DMS114 treated with DMSO at 0.1 percent for 48 hours (cell line): ENCODE data around the gene CKAP2L.
A peak's percentile ranks its signal among the peaks of the same experiment; 100 is the strongest.
"Not testable (repeated sequence)": the region's sequence is repeated elsewhere in the genome, so short reads cannot be mapped to it uniquely, and the experiment has no call there.

Experiments
- DNase-seq: peaks from one replicate; lab custom pipeline; 2025; ENCODE audit not compliant: unreplicated experiment; lab: John Stamatoyannopoulos, UW

CKAP2L gene

DNA sequence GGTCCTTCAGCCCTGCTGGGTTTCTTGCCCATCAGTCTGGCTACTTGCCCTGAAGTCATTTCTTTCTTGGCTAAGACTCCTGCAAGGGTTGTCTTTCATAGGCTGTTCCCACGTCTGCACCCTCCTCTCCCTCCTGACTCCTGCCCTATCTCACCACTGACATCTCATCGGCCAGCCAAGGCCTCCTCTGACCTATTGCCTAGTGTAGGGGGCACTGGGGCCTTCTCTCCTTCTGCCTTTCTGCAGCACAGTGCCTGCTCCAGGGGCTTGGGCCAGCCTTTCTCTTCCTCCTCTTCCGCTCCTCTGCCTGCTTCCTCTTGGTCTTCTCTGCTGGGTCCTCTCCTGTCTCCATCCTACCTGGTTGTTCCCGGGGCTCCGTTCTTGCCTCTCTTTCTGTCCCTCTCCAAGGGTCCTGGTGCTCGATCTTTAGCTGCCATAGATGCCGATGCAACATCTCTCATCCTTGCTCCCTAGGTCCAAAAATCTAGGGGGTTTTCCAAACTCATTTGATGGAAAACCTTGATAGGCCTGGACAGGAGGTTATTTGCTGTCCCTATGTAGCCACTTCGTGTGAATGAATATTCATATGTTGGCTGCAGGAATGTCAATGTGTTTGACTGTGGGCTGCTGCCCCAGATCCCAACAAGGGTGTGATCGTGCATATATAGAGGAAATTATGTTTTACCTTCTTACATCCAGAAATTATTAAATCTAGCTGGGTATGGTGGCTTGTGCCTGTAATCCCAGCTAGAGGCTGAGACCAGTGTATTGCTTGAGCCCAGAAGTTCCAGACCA is 53.3 kb downstream of the CKAP2L start:
- DNase-seq: no peak

GRCh38 chr2:112709703-112710102 is 54.7 kb downstream of the CKAP2L start:
- no peak for DNase-seq

DNA sequence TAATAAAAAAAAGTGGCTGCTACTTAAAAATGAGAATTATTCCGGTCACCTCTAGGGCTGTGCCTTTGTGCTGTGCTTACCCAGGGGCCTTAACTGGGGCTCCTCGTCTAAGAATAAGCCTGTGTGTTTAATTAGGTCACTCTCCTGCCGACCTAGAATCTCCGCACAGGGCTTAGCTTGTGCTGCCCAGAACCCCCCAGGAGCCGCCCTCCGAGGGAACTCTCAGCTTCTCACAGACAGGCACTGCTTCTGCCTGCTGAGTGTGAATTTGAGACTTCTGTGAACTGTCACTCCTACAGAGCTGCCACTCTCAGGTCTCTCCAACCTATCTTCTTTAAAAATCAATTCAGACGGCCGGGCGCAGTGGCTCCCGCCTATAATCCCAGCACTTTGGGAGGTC is 55.4 kb downstream of the CKAP2L start:
- DNase-seq: no peak

- DNase-seq: not testable (repeated sequence)
Observed at GRCh38 chr2:112706947-112707346, 57.5 kb downstream of the CKAP2L start.

DNA sequence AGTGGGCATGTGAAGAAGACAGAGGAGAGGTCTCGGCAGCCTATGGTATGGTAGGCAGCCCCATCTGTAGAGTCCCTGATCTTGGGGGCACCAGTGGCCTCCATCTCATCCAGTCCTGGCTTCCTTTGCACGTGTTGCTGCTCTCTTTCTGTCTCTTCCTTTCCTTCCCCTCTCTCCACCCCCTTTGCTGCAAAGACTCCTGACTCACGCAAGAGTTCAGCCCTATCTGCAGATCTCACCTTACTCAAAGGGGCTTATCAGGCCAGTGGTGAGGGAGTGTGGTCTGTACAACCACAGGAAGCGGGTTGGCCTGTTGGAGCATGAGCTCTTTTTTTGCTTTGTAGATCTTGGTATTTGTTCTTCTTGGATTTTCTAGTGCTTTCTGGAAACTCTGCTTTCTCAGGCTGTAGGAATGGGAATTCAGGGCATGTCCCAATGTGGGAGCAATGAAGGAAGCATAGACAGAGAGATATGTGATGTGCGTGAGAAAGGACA is 58.2 kb downstream of the CKAP2L start:
- no peak for DNase-seq

GRCh38 chr2:112705575-112705974 is 58.8 kb downstream of the CKAP2L start:
- no peak for DNase-seq

DNA sequence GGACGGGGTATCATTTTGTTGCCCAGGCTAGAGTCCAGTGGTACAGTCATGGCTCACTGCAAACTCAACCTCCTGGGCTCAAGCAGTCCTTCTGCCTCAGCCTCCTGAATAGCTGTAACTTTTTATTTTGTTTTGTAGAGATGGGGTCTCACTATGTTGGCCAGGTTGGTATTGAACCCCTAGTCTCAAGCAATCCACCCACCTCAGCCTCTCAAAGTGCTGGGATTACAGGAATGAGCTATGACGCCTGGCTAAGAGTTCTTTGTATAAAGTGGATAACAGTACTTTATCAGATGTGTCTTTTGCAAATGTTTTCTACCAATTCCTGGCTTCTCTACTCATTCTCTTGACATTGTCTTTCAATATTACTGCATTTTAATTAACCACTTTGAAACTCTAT is 60.7 kb downstream of the CKAP2L start:
- DNase-seq: no peak

DNA sequence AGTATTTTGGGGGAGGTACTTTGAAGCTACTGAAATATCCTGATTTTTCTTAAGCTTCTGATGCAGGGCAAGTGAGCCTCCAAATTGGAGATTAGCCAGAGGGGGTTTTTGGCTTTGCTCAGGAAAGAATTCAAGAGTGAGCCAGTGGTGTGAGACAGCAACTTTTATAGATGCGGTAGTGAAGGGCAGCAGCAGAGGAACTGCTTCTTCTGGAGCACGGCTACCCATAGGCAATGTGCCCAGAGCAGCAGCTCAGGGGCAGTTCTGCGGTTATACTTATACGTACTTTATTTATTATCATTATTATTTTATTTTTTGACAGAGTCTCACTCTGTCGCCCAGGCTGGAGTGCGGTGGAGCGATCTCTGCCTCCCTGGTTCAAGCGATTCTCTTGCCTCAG is 63.4 kb downstream of the CKAP2L start:
- DNase-seq: no peak

- no peak for DNase-seq
Observed at GRCh38 chr2:112699984-112700667, 64.3 kb downstream of the CKAP2L start.

GRCh38 chr2:112698834-112699515 is 65.4 kb downstream of the CKAP2L start:
- no peak for DNase-seq

DNA sequence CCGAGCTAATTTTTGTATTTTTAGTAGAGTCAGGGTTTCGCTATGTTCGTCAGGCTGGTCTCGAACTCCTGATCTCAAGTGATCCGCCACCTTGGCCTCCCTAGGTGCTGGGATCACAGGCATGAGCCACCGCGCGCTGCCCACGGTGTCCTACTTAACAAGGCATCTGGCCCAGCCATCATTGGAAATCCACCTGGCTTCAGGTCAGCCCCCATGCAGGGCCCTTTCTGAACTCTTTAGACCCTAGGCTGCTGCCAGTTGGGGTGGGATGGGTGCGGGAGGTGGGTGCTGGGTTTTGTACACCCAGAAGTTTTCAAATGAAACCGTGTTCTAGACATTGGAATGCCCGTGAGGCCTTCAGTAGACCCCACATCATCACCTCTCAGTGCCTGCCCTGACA is 70.2 kb downstream of the CKAP2L start:
- no peak for DNase-seq

DNA sequence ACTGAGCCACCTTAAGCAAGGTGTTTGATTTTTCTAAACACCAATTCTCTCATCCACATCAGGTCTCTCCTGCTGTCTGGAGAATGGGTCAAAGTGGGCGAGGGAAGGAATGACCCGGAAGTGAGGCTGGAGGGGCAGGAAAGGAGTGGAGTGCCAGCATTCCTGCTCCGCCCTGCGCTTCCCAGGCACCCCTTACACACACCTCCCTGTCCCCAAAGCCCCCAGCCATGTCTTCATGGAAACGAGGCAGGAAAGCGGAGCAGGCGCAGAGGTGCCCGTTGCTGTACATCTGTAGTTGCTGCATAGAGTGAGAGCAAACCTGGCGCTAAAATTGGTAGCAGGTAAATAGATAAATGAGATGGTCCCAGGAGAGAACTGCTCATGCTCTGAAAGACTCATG is 70.8 kb downstream of the CKAP2L start:
- no peak for DNase-seq

- no peak for DNase-seq
Observed at GRCh38 chr2:112692918-112693317, 71.5 kb downstream of the CKAP2L start.

DNA sequence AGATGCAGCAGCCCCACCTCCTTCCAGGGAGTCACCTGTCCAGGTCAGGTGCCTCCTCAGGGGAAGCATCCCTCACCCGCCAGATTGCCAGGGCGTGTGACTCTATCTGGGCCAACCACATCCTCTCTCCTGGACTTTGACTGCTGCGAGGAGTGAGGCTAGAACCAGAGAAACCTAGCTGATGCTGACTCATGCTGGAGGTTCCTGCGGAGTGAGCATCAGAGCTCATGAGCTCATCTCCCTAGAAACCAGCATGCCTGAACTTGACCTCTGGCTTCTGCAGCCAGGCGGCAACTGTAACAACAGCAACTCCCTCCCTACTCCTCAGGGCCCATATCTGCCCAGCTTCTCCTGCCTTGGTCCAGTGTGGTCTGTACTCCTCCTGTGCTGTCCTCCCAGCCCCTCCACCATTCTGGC is 71.9 kb downstream of the CKAP2L start:
- no peak for DNase-seq

GRCh38 chr2:112691881-112692281 is 72.5 kb downstream of the CKAP2L start:
- no peak for DNase-seq

- DNase-seq: peak; percentile 29
Observed at GRCh38 chr2:112690853-112691401, 73.5 kb downstream of the CKAP2L start.

DNA sequence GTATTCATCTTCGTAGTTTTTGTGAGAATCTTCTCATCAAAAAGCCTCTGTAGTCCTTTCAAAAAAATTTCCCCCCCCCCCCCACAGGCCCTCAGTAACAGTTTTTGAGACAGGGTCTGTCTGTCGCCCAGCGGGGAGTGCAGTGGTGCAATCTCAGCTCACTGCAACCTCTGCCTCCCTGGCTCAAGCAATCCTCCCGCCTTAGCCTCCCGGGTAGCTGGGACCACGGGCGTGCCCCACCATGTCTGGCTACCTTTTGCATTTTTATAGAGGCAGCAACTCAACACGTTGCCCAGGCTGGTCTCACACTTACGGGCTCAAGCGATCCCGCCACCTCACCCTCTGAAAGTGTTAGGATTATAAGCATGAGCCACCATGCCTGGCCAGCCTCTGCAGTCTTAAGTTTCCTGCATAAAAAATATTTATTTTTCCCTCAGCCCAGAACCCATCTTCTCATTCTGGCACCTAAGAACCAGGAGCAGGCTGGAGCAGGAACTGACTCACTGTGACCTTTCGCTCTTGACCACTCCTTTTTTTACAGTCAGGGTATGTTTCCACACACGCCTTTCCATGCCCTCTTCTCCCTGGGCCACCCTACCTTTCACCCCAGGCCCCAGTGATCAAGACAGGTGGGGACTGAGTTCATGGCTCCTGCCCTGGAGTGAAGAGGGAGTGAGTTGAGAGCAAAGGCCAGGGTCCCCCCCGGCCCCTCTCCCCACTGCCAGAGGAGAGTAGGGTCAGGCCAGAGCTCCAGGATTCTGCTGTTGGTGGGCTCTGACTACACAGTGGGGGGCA is 76.1 kb downstream of the CKAP2L start:
- no peak for DNase-seq

- no peak for DNase-seq
Observed at GRCh38 chr2:112687522-112687921, 76.9 kb downstream of the CKAP2L start.
